ENCODE measurements around the gene ZNF687.
A peak's percentile ranks its signal among the peaks of the same experiment; 100 is the strongest.
"Not testable (repeated sequence)": the region's sequence is repeated elsewhere in the genome, so short reads cannot be mapped to it uniquely, and the experiment has no call there.

Gene ZNF687

GRCh38 chr1:151255381-151255780 lies 26.7 kb upstream of the ZNF687 start:
- Histone ChIP-seq H3K4me3 (ENCODE audit: low read length) (peak overlapping the region; percentile 69), H3K4me1 (ENCODE audit: control insufficient read depth, insufficient read depth, low read length) (peaks cover 10% of the 10 kb centered on the region), H3K36me3 (ENCODE audit: control insufficient read depth, insufficient read depth, low read length) (no peaks in the 10 kb centered on the region), H3K27me3 (ENCODE audit: control insufficient read depth, insufficient read depth, low read length) (no peaks in the 10 kb centered on the region), H3K9me3 (ENCODE audit: control insufficient read depth, low read length) (no peaks in the 10 kb centered on the region), H3K9ac (ENCODE audit: low read length) (peak overlapping the region; percentile 87)

- no peaks in the 10 kb centered on the region for H3K9me3 ChIP-seq (ENCODE audit: control insufficient read depth, low read length)
These were observed 22.7 kb upstream of the ZNF687 start for GRCh38 chr1:151259351-151259750.

GRCh38 chr1:151265446-151266236 lies 16.5 kb upstream of the ZNF687 start:
- H3K4me3 ChIP-seq (ENCODE audit: low read length) = no peak overlapping the region
- H3K9me3 ChIP-seq (ENCODE audit: control insufficient read depth, low read length) = no peaks in the 10 kb centered on the region
- no peak overlapping the region for H3K9ac ChIP-seq (ENCODE audit: low read length)
- no peaks in the 10 kb centered on the region for H3K4me1 ChIP-seq (ENCODE audit: control insufficient read depth, insufficient read depth, low read length)
- H3K27me3 ChIP-seq (ENCODE audit: control insufficient read depth, insufficient read depth, low read length) = no peaks in the 10 kb centered on the region
- H3K36me3 ChIP-seq (ENCODE audit: control insufficient read depth, insufficient read depth, low read length) = no peaks in the 10 kb centered on the region

More at GRCh38 chr1:151259351-151259750, 22.7 kb upstream of the ZNF687 start:
- H3K4me3 ChIP-seq (ENCODE audit: low read length) = no peak overlapping the region
- no peaks in the 10 kb centered on the region for H3K36me3 ChIP-seq (ENCODE audit: control insufficient read depth, insufficient read depth, low read length)
- no peak overlapping the region for H3K9ac ChIP-seq (ENCODE audit: low read length)
- no peaks in the 10 kb centered on the region for H3K27me3 ChIP-seq (ENCODE audit: control insufficient read depth, insufficient read depth, low read length)
- peaks cover 10% of the 10 kb centered on the region for H3K4me1 ChIP-seq (ENCODE audit: control insufficient read depth, insufficient read depth, low read length)

GRCh38 chr1:151266315-151266714 lies 15.8 kb upstream of the ZNF687 start:
- Histone ChIP-seq H3K4me3 (ENCODE audit: low read length) (no peak overlapping the region), H3K36me3 (ENCODE audit: control insufficient read depth, insufficient read depth, low read length) (no peaks in the 10 kb centered on the region), H3K9ac (ENCODE audit: low read length) (no peak overlapping the region), H3K9me3 (ENCODE audit: control insufficient read depth, low read length) (no peaks in the 10 kb centered on the region), H3K27me3 (ENCODE audit: control insufficient read depth, insufficient read depth, low read length) (no peaks in the 10 kb centered on the region), H3K4me1 (ENCODE audit: control insufficient read depth, insufficient read depth, low read length) (no peaks in the 10 kb centered on the region)

- H3K36me3 ChIP-seq (ENCODE audit: control insufficient read depth, insufficient read depth, low read length) = no peaks in the 10 kb centered on the region
- H3K9ac ChIP-seq (ENCODE audit: low read length) = no peak overlapping the region
- no peaks in the 10 kb centered on the region for H3K4me1 ChIP-seq (ENCODE audit: control insufficient read depth, insufficient read depth, low read length)
- no peaks in the 10 kb centered on the region for H3K27me3 ChIP-seq (ENCODE audit: control insufficient read depth, insufficient read depth, low read length)
- no peaks in the 10 kb centered on the region for H3K9me3 ChIP-seq (ENCODE audit: control insufficient read depth, low read length)
- H3K4me3 ChIP-seq (ENCODE audit: low read length) = no peak overlapping the region
These were observed 15.3 kb upstream of the ZNF687 start for GRCh38 chr1:151266821-151267220.

GRCh38 chr1:151267760-151268159 lies 14.3 kb upstream of the ZNF687 start:
- H3K36me3 ChIP-seq (ENCODE audit: control insufficient read depth, insufficient read depth, low read length) = no peaks in the 10 kb centered on the region
- no peak overlapping the region for H3K9ac ChIP-seq (ENCODE audit: low read length)
- no peaks in the 10 kb centered on the region for H3K9me3 ChIP-seq (ENCODE audit: control insufficient read depth, low read length)
- no peak overlapping the region for H3K4me3 ChIP-seq (ENCODE audit: low read length)
- no peaks in the 10 kb centered on the region for H3K4me1 ChIP-seq (ENCODE audit: control insufficient read depth, insufficient read depth, low read length)
- H3K27me3 ChIP-seq (ENCODE audit: control insufficient read depth, insufficient read depth, low read length) = no peaks in the 10 kb centered on the region

GRCh38 chr1:151273924-151274466 lies 8.1 kb upstream of the ZNF687 start:
- H3K4me1 ChIP-seq (ENCODE audit: control insufficient read depth, insufficient read depth, low read length) = no peaks in the 10 kb centered on the region
- H3K4me3 ChIP-seq (ENCODE audit: low read length) = no peak overlapping the region
- no peak overlapping the region for H3K9ac ChIP-seq (ENCODE audit: low read length)

GRCh38 chr1:151275341-151275740 lies 6.8 kb upstream of the ZNF687 start:
- H3K4me1 ChIP-seq (ENCODE audit: control insufficient read depth, insufficient read depth, low read length); H3K36me3 ChIP-seq (ENCODE audit: control insufficient read depth, insufficient read depth, low read length); H3K9ac ChIP-seq (ENCODE audit: low read length); H3K4me3 ChIP-seq (ENCODE audit: low read length); H3K9me3 ChIP-seq (ENCODE audit: control insufficient read depth, low read length); H3K27me3 ChIP-seq (ENCODE audit: control insufficient read depth, insufficient read depth, low read length): not testable (repeated sequence)

More at GRCh38 chr1:151273924-151274466, 8.1 kb upstream of the ZNF687 start:
- Histone ChIP-seq H3K36me3 (ENCODE audit: control insufficient read depth, insufficient read depth, low read length) (no peaks in the 10 kb centered on the region), H3K27me3 (ENCODE audit: control insufficient read depth, insufficient read depth, low read length) (no peaks in the 10 kb centered on the region), H3K9me3 (ENCODE audit: control insufficient read depth, low read length) (no peaks in the 10 kb centered on the region)

- H3K4me3 ChIP-seq (ENCODE audit: low read length) = no peak overlapping the region
- peaks cover 4% of the 10 kb centered on the region for H3K4me1 ChIP-seq (ENCODE audit: control insufficient read depth, insufficient read depth, low read length)
- H3K9ac ChIP-seq (ENCODE audit: low read length) = no peak overlapping the region
- no peaks in the 10 kb centered on the region for H3K36me3 ChIP-seq (ENCODE audit: control insufficient read depth, insufficient read depth, low read length)
- no peaks in the 10 kb centered on the region for H3K9me3 ChIP-seq (ENCODE audit: control insufficient read depth, low read length)
- no peaks in the 10 kb centered on the region for H3K27me3 ChIP-seq (ENCODE audit: control insufficient read depth, insufficient read depth, low read length)
These were observed 4.8 kb upstream of the ZNF687 start for GRCh38 chr1:151277249-151277648.

GRCh38 chr1:151281225-151281968 lies 702 bp upstream of the ZNF687 start:
- Histone ChIP-seq H3K9me3 (ENCODE audit: control insufficient read depth, low read length) (no peaks in the 10 kb centered on the region), H3K9ac (ENCODE audit: low read length) (peak overlapping the region; percentile 92), H3K36me3 (ENCODE audit: control insufficient read depth, insufficient read depth, low read length) (peaks cover 1% of the 10 kb centered on the region), H3K4me1 (ENCODE audit: control insufficient read depth, insufficient read depth, low read length) (peaks cover 20% of the 10 kb centered on the region), H3K4me3 (ENCODE audit: low read length) (peak overlapping the region; percentile 99), H3K27me3 (ENCODE audit: control insufficient read depth, insufficient read depth, low read length) (no peaks in the 10 kb centered on the region)

- Histone ChIP-seq H3K4me3 (ENCODE audit: low read length) (peak overlapping the region; percentile 99), H3K9ac (ENCODE audit: low read length) (peak overlapping the region; percentile 87), H3K9me3 (ENCODE audit: control insufficient read depth, low read length) (no peaks in the 10 kb centered on the region), H3K36me3 (ENCODE audit: control insufficient read depth, insufficient read depth, low read length) (peaks cover 9% of the 10 kb centered on the region), H3K4me1 (ENCODE audit: control insufficient read depth, insufficient read depth, low read length) (peaks cover 20% of the 10 kb centered on the region), H3K27me3 (ENCODE audit: control insufficient read depth, insufficient read depth, low read length) (no peaks in the 10 kb centered on the region)
These were observed 1.0 kb downstream of the ZNF687 start for GRCh38 chr1:151282883-151283725.

Data from mucosa of stomach (tissue), 1 donor.